ENCODE results near the gene MILR1.

Gene MILR1

DNA sequence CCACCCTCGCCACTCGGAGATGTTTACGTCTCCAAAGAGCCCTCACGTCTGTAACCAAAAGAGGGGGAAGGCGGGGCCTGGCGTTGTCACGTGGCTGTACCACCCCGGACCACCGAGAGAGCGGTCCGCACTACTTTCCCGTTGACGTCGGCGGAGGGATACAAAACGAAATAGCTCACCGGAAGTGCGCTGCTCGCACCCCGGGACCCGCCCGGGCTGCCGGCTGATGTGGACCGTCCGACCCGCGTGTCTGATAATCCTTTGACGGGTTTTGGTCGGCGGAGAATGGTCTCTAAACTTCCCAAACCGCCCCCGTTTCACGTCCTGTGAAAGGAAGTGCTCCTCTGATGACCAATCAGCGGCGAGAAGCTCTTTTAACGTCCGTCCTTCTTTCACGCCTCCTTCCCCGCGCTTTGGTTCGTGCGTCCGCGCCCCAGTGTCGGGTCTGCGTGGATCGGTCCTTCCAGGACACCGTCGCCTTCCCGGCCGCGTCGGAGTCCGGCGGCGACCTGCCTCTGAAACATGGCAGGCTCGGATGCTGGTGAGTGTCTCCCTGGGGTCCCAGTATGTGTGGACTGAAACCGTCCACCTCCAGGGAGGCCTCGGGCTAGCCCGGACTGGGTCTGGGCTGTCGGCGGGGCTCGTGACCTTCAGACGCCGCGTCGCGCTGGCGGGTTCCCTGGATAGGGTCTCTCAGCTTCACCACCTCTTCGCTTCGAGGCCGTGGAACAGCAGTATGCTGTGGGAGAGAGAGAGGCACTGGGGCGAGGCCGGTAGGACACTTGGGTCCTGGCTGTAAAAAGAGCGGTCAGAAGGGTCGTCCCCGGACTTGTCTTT is 57.9 kb downstream of the MILR1 start, which contains the start of gene CEP95:
Gene CEP95 (plus strand): TSS at position 402 of the 837 bp plus-strand sequence. CDS start 121 bp downstream, at position 523.
- Histone ChIP-seq H3K27me3 (ENCODE audit: insufficient read depth, low read length, poor library complexity) (no peaks in the 10 kb centered on the region), H3K4me1 (ENCODE audit: insufficient read depth, low read length) (peaks cover 58% of the 10 kb centered on the region), H3K9me3 (ENCODE audit: insufficient read depth, low read length, severe bottlenecking) (no peaks in the 10 kb centered on the region), H4K20me1 (ENCODE audit: insufficient read depth, low read length) (peaks cover 64% of the 10 kb centered on the region), H3K4me3 (ENCODE audit: low read depth in 1 of 2, low read length in 2 of 2) (peak within 1 kb of the TSS; percentile 82 to 97), H3K36me3 (ENCODE audit: insufficient read depth, low read length) (peaks cover 71% of the 10 kb centered on the region), H3K79me2 (ENCODE audit: insufficient read depth, low read length) (peaks cover 90% of the 10 kb centered on the region), H3K4me2 (ENCODE audit: insufficient read depth, low read length) (peak within 1 kb of the TSS; percentile 85), H3K27ac (ENCODE audit: low read length) (peak within 1 kb of the TSS; percentile 100), H3K9ac (ENCODE audit: low read depth, low read length) (peak within 1 kb of the TSS; percentile 100), H2AFZ (ENCODE audit: low read depth, low read length) (peak within 1 kb of the TSS; percentile 89)
- ATAC-seq (ENCODE audit: insufficient read depth, low read depth), result peak; percentile 70
- peak; percentile 97 for DNase-seq
- TF ChIP-seq EZH2 (IDR thresholded peaks at IDR 0.05; ENCODE audit: borderline replicate concordance, low read depth, low read length, severe bottlenecking), result no peak
- TF ChIP-seq, protein P1, sequence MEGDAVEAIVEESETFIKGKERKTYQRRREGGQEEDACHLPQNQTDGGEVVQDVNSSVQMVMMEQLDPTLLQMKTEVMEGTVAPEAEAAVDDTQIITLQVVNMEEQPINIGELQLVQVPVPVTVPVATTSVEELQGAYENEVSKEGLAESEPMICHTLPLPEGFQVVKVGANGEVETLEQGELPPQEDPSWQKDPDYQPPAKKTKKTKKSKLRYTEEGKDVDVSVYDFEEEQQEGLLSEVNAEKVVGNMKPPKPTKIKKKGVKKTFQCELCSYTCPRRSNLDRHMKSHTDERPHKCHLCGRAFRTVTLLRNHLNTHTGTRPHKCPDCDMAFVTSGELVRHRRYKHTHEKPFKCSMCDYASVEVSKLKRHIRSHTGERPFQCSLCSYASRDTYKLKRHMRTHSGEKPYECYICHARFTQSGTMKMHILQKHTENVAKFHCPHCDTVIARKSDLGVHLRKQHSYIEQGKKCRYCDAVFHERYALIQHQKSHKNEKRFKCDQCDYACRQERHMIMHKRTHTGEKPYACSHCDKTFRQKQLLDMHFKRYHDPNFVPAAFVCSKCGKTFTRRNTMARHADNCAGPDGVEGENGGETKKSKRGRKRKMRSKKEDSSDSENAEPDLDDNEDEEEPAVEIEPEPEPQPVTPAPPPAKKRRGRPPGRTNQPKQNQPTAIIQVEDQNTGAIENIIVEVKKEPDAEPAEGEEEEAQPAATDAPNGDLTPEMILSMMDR (IDR thresholded peaks at IDR 0.05; ENCODE audit: borderline replicate concordance, extremely low read depth, low read length, poor library complexity, severe bottlenecking), result no peak

DNA sequence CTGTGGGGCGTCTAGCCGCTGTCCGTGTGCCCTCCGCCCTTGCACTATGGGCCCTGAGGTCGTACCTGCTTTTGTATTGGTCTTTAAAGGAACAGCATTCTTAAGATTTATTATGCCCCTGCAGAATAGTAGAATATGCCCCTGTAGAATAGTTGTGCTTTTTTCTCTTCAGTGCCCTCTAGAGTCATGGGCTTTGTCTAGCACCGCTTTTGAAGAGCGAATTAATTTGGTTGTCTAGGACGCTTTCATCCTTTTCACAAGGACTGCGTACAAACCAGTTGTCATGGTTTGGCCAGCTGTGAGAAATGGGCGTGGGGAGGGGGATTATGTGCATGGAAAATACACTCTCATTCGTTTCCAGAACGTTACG is 58.5 kb downstream of the MILR1 start:
- H2AFZ ChIP-seq (ENCODE audit: low read depth, low read length), result peak overlapping the region; percentile 89
- H3K4me2 ChIP-seq (ENCODE audit: insufficient read depth, low read length), result peak overlapping the region; percentile 85
- peak overlapping the region; percentile 82 to 97 for H3K4me3 ChIP-seq (ENCODE audit: low read depth in 1 of 2, low read length in 2 of 2)
- DNase-seq, result peak; percentile 63
- peaks cover 88% of the 10 kb centered on the region for H3K79me2 ChIP-seq (ENCODE audit: insufficient read depth, low read length)
- peaks cover 71% of the 10 kb centered on the region for H3K36me3 ChIP-seq (ENCODE audit: insufficient read depth, low read length)
- no peaks in the 10 kb centered on the region for H3K9me3 ChIP-seq (ENCODE audit: insufficient read depth, low read length, severe bottlenecking)
- H3K4me1 ChIP-seq (ENCODE audit: insufficient read depth, low read length), result peaks cover 52% of the 10 kb centered on the region
- no peak for TF ChIP-seq EZH2 (IDR thresholded peaks at IDR 0.05; ENCODE audit: borderline replicate concordance, low read depth, low read length, severe bottlenecking)
- TF ChIP-seq, protein P1 (IDR thresholded peaks at IDR 0.05; ENCODE audit: borderline replicate concordance, extremely low read depth, low read length, poor library complexity, severe bottlenecking), result peak; percentile 84
- H3K27ac ChIP-seq (ENCODE audit: low read length), result peak overlapping the region; percentile 100
- H3K27me3 ChIP-seq (ENCODE audit: insufficient read depth, low read length, poor library complexity), result no peaks in the 10 kb centered on the region
- H3K9ac ChIP-seq (ENCODE audit: low read depth, low read length), result peak overlapping the region; percentile 100
- H4K20me1 ChIP-seq (ENCODE audit: insufficient read depth, low read length), result peaks cover 58% of the 10 kb centered on the region
- peak; percentile 60 for ATAC-seq (ENCODE audit: insufficient read depth, low read depth)

DNA sequence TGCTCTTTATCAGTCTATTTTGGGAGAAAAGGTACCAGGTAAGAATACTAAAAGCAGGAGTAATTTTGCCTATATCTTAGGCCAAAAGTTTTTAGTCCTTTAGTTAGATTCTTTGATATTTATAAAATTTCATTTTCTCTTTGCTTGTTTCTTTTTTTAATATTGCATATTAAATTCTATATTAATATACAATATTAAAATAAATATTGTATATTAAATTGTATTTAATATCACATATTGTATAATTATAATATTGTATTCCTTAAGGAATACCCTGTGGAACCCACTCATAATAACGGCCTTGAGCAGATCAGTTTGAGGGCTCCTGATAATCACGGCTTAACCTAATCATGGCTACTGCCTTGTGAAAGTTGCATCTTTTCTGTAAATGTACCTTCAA is 59.8 kb downstream of the MILR1 start:
- H3K4me1 ChIP-seq (ENCODE audit: insufficient read depth, low read length), result peaks cover 39% of the 10 kb centered on the region
- peaks cover 45% of the 10 kb centered on the region for H4K20me1 ChIP-seq (ENCODE audit: insufficient read depth, low read length)
- peaks cover 71% of the 10 kb centered on the region for H3K36me3 ChIP-seq (ENCODE audit: insufficient read depth, low read length)
- peak overlapping the region; percentile 82 to 97; a peak in 3 of 4 replicates for H3K4me3 ChIP-seq (ENCODE audit: low read depth in 1 of 2, low read length in 2 of 2)
- ATAC-seq (ENCODE audit: insufficient read depth, low read depth) (no peak), DNase-seq (no peak)
- H3K9me3 ChIP-seq (ENCODE audit: insufficient read depth, low read length, severe bottlenecking), result no peaks in the 10 kb centered on the region
- peak overlapping the region; percentile 85 for H3K4me2 ChIP-seq (ENCODE audit: insufficient read depth, low read length)
- H3K27me3 ChIP-seq (ENCODE audit: insufficient read depth, low read length, poor library complexity), result no peaks in the 10 kb centered on the region
- peaks cover 88% of the 10 kb centered on the region for H3K79me2 ChIP-seq (ENCODE audit: insufficient read depth, low read length)
- H2AFZ ChIP-seq (ENCODE audit: low read depth, low read length), result no peak overlapping the region
- TF ChIP-seq, protein P1 (IDR thresholded peaks at IDR 0.05; ENCODE audit: borderline replicate concordance, extremely low read depth, low read length, poor library complexity, severe bottlenecking), result no peak
- H3K27ac ChIP-seq (ENCODE audit: low read length), result peak overlapping the region; percentile 30; the same call in 1 of the 2 replicates
- H3K9ac ChIP-seq (ENCODE audit: low read depth, low read length), result peak overlapping the region; percentile 100
